HG03097 (cell line): ENCODE results near the gene AQP12A.
"Not testable (repeated sequence)": the region's sequence is repeated elsewhere in the genome, so short reads cannot be mapped to it uniquely, and the experiment has no call there.

Experiments
- ATAC-seq: cut with Tn5 transposase; IDR thresholded peaks from one replicate; pipeline ENCODE4 v1.9.1; 2021; ENCODE audit not compliant: unreplicated experiment, low FRiP score

Gene AQP12A

DNA sequence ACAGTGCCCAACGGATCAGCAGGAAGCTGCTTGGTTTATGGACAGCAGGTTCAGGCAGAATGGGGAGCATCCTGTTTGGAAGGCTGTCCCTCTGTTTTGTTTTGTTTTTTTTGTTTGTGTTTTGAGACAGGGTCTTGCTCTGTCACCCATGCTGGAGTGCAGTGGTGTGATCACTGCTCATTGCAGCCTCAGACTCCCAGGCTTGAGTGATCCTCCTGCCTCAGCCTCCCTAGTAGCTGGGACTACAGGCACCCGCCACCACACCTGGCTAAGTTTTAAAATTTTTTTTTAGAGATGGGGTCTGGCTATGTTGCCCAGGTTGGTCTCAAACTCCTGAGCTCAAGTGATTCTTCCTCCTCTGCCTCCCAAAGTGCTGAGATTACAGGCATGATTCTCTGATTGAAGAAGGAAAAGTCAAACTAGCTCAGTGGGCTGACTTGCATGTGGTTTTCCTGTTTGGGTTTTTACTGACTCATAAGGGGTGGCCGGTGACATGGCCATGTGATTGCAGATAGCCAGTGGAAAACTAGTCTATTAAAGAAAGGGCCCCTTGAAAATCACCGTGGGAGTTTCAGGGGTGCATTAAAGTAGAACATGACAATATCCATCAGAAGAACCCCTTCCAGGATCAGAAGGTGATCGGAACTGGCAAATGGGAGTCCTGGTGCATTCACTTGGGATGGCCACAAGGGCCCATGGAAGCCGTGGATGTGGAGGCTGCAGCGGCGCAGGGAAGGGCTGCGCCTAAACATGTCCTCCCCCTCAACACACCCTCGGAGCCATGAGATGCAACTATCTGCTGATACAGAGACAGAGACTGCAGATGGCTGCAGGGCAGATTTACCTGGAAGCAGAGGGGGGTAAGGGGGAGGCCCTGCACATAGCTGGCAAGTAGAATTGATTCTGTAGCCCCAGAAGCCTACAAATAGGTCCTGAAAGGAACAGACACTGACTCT is 35.5 kb upstream of the AQP12A start:
- no peak for ATAC-seq

DNA sequence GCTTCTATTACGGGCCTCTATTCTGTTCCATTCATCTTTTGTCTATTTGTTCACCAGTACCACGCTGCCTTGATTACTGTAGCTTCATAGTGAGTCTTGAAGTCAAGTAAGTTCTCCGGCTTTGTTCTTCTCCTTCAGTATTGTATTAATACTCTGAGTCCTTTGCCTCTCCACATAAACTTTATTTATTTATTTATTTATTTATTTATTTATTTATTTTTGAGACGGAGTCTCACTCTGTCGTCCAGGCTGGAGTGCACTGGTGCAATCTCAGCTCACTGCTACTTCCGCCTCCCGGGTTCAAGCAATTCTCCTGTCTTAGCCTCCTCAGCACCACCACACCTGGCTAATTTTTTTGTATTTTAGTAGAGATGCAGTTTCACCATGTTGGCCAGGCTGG is 31.8 kb upstream of the AQP12A start:
- not testable (repeated sequence) for ATAC-seq

DNA sequence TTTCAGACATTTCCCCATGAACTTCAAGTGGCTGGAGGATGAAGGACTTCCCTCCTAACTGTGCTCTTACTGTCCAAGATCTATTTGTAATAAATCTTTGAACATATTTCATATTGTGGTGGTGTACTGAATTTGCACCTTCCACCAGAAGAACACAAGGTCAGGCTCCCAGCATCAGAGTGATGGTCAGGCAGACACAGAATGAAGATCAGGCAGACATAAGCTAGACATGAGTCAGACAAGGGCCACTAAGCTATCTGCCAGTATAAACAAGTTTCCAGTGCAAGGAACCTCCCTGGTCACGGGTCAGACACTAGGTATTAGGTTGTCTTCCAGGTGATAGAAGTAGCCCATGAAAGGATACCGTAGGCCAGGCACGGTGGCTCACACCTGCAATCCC is 29.0 kb upstream of the AQP12A start:
- no peak for ATAC-seq

DNA sequence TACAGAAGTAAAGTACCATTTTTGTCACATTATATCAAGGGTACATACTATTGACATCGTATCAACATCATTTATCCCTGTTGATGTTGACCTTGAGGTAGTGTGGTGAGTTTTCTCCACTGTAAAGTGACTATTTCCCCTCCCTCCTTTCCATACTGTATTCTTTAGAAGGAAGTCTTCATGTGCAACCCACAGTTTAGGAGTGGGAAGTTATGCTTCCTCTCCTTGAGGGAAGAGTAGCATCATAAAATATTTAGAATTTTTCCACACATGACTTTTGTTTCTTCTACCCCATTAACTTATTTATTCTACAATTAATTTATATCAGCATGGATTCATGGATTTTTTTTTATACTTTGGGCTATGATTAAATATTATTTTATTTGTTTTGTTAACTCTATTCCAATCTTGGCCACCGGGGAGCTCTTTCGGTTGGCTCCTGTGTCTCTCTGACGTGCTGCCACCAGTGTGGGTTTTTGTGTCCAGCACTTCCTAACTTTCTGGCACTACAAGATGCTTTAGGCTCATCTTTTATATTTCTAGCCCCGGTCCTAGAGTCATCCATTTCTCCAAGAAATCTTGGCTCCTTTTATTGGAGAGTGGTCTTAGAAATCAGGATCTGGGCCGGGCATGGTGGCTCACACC is 28.0 kb upstream of the AQP12A start:
- no peak for ATAC-seq

DNA sequence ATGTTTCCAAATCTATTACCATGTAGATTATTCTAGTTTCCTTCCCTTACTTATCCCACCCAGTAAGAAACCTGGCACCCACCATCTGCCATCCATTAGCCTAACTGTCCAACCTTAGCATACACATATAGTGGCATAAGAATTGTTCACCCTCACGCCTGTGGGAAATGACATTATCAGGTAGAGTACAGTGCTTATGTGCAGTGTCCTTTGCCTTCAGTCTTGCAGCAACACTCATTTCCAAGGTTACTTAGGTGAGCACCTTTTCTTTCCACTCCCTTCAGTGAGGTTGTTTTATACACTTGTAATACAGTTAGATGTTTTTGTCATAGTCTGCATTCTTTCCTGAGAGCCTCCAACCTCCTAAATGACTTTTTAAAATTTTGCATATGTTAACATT is 27.0 kb upstream of the AQP12A start:
- ATAC-seq = no peak

DNA sequence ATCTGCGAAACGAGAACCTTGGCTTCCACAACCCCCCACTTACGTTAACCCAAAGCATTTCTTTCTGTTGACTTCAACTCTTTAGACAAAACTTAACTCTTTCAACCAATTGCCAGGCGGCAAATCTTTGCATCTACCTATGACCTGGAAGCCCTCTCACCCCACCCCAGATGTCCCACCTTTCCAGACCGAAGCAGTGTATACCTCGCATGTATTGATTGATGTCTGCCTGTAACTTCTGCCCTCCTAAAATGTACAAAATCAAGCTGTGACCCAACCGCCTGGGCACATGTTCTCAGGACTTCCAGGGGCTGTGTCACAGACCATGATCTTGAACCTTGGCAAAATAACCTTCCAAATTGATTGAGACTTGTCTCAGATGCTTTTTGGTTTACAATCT is 21.3 kb upstream of the AQP12A start:
- ATAC-seq = no peak

DNA sequence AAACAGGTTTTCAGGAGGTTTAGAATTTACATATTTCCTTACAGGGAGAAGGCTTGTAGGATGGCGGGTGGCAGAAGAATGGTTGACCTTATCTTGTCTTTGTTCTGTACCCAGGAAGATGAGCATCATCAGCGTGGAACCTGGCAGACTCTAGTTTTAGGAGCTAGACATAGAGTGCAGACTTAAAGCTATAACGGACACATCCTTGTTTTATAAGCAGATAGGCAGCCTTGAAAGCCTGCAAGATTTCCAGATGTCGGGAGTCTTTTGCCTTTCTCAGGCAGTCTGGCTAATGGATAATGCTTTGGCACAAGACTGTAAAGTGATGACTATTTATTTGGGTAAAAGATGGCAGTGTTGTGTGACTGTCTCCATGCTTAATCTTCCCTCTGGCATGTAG is 20.7 kb upstream of the AQP12A start:
- no peak for ATAC-seq

DNA sequence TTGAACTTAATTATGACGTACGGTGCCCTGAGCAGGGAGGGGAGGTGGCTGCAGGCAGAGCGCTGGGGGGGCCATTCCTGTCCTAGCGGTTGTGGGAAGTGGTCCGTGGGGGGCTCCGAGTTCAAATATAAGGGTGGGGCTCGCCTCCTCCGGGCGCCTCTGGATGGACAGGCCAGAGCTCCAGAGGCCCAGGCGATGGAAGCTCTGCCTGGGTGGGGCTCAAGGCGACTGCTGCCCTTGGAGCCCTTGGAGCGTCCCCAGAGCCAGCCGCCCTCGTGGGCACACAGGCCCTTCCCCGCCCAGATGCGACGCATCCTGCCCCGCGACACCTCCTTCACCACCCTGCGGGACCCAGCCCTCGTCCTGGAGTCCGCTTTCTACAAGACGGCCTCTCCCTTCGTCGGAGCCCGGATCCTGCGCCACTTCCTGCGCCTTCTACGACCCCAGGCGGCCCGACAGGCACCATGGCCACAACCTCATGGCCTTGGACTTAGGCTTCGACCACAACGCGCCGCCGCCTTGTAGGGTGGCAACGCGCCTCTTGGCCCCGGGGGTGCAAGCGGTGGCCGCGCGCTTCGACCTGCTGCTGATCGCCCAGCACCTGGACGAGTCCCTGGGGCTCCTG is 19.5 kb upstream of the AQP12A start:
- ATAC-seq = no peak

DNA sequence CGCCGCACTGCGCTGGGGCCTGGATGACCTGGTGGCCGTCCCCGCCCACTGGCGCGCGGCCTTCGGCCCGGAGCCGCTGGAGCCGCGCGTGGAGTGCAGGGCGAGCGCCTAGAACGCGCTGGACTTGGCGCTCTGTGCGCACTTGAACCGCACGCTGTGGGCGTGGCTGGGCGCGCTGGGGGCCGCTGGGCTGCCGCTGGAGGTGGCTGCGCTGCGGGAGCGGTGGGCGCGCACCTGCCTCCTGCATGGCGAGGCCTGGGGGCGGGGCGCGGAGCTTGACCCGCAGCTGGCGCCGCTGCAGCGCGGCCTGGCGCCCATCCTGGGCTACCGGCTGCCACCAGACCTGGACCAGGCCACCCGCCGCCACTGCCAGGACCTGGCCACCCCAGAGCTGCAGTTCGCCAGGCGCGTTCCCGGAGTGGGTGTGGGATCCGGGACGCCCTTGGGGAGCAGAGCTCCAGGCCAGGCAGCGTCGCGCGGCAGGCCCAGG is 18.9 kb upstream of the AQP12A start:
- no peak for ATAC-seq

DNA sequence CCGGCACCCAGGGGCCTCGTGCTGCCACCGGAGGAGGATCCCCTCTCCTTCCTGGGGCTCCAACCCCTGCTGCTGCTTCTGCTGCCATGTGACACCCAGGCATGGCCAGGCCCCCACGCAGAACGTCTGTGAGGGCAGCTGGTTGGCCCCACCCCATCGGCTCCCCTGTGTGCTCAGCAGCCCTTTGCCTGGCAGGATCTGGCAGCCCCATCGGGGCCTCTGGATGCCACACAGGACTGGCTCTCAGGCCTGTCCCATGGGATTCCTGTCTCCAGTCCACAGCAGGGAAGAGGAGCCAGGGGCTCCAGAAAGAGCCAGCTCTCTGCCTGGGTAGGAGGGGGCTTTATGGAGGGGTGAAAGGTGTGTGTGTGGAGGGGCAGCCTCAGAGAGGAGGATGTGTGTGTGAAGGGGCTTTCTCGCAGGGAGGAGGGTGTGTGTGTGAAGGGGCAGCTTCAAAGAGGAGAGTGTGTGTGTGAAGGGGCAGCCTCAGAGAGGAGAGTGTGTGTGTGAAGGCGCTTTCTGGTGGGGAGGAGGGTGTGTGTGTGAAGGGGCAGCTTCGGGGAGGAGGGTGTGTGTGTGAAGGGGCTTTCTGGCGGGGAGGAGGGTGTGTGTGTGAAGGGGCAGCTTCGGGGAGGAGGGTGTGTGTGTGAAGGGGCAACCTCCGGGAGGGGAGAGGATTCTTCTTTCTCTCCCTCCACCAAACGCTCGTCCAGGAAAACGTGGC is 17.0 kb upstream of the AQP12A start:
- ATAC-seq = not testable (repeated sequence)

DNA sequence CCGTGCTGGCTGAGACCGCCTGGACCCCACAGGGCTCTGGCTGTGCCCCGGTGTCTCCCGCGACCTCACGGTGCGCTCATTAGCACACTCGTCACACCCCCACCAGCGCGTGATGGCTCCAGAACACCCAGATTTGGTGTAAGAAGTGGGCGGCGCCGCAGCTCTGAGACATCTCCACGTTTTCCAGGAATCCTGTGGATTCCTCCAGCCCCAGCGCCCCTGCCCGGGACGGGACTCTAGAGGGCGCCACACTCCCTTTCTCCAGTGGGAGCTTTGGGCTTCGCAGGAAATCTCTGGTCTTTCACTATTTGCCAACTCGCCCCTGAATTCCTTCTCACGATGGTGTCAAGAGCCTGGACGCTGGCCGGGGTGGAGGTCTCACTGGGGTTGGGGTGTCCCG is 16.3 kb upstream of the AQP12A start:
- ATAC-seq = not testable (repeated sequence)

DNA sequence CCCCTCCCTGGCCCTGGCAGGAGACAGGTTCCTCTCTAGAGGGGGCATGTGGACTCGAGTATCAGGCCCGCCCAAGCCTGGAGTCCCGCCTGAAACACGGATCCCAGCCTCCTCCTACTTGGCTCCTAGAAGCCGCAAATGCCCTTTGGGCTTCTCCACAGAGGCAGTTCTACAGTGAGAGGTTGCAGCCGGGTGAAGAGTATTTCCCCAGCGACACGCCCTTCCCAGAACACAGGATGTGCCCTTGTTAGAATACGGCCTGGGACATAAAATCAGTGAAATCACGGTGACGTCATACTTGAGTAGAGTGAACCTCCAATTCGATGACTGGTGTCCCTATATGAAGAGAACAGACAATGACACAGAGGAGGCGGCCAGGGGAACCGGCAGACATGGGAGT is 13.6 kb upstream of the AQP12A start:
- not testable (repeated sequence) for ATAC-seq

DNA sequence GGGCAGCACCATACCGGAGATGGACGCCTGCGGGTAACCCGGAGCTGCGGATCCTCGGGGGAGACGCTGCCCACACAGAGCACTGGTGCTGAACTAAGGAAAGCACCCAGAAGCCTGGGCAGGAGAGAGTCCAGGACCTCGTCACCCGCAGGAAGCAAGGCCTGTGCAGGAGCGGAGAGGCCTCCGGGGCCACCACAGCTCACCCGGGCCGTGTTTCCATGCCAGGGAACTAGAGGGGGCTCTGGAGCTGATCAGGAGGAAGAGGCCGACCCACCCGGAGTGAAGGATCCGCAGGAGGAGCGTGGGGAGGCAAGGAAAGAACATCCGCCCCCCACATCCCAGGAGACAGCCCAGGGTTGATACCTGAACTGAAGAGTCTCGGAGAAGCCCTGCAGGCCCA is 12.8 kb upstream of the AQP12A start:
- ATAC-seq = not testable (repeated sequence)

DNA sequence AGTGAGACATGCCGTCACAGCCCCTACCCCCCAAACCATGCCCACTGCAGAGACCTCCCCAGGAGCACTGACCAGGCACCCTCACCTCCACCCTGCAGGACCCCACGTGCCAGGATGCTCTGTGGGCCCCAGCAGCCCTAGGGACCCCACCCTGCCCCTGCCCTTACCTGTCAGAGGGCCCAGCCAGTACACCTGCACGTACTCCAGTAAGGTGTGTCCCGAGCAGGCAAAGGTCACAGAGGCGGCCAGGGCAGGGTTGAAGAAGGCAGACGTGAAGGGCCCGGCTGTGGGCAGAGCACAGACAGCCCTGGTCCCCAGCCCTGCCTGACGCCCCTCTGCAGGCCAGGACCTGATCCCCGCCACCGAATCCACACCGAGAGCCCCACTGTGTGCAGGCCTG is 11.5 kb upstream of the AQP12A start:
- not testable (repeated sequence) for ATAC-seq

DNA sequence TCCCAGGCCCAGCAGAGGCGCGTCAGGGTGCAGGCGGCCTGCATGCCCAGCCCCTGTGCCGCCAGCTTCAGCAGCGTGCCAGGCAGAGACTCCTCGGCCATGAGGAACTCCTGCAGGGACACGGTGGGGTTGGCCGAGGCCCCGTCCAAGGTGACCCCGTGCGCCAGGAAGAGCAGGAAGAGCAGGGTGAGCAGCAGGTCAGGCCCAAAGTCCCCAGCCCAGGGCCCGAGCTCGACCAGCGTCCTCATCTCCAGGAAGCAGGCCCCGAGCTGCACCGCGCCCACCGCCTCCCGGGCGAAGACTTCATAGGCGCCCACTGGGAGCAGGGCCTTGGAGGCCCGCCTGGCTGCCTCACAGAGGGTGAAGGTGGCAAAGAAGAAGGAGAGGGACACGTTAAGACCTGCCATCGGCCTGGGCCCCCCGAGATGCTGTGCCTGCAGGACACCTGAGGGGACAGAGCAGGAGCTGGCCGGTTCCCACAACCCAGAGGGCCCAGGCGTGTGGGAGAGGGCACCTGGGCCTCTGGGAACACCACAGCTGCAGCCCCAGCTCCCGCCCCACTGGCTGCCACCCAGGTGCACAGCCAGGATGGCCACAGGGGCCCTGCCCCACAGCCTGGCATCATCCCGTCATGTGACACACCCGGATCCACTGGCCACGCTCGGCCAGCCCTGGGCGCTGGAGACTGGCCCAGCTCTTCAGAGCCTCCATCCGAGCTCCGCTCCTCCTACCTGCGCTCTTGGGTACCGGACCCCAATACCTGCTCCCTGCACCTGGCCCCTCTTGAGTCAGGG is 9.0 kb upstream of the AQP12A start, which contains the start of gene AQP12B:
Gene AQP12B (minus strand): TSS at position 455 of the 794 bp plus-strand sequence. CDS start 48 bp downstream, at position 407.
- ATAC-seq = not testable (repeated sequence)

DNA sequence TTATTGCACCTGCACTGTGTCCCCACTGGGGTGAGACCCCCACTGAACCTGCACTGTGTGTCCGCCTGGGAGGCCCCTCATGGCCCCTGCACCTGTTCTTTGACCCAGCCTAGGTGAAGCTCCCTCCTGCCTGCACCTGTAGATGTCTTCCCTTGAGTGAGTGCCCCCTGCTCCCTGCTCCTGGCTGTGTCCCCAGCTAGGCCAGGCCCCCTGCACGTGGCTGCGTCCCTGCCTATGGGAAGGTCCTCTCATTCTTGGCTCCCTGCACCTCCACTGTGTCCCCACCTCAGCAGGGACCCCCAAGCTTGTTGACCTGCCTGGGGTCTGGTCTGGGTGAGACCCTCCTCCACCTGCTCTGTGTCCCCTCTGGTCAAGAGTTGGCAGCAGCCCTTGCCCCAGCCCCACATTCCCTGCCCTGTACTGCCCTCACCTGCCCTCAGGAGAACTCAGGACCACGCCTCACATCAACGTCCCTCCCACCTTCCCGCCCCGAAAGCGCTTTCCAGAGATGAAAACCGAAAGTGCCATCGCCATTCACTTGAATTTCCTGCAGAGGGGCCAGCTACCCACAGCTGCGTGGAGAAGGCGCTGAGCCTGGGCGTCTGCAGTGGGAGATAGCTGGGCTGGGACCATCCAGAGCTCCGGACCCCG is 8.2 kb upstream of the AQP12A start:
- not testable (repeated sequence) for ATAC-seq

DNA sequence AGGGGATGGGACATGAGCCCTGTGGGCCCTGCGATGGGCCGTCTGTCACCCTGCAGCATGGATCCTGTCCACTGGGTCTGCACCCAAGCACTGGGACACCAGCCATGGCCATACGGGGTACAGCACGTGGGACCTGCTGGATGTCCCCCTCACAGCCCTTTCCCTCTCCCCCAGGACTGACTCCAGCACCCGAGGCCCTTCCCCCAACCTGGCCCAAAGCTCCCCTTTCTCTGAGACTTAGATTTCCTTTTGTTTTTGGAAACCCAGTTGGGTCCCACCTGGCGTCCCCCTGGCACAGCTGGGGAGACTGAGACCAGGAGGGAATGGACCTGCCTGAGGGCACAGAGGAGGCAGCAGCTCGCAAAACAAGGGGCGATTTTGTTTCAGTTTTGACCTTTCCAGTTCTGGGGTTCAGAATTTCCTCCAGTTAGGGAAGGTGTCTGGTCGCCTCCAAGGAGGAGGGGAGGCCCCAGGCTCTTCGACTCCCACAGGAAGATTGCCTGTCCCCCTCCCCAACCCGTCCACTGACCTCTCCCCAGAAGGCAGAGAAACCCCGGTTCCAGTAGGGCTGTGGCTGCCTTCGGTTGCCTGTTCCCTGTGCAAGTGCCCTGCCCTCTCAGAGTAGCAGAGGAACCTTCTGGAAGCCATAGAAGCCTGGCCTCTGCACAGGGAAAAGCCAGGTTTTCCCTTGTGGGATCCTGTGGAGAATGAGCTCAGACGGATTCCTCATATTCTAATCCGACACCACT is 7.5 kb upstream of the AQP12A start:
- not testable (repeated sequence) for ATAC-seq

DNA sequence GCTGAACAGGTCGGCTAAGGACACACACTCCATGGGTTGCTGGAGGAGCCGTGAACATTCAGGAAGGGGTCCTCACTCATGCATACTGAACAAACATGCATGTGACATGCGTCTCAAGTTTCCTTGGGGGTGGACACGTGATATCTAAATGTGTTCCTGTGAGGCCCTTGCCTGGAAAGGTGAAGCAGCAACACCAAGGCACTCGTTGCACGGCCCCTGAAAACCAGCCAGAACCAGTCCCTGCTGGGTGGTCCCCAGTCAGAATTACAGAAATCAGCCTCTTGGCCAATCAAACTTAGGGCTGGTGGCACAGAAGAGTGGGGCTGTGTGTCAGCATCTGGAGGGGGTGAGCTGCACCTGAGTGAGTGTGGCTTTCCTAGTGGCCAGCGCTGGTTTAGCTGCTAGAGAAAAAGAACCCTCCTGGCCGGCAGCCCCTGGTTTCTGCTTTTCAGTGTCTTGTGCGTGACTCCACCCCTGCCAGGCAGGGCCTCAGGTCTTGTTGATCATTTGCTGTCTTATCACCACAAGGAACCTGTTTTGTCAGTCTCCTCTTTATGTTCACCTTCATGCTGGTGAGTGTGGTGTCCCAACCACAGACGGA is 5.8 kb upstream of the AQP12A start:
- ATAC-seq = no peak
